Measurements from ENCODE around the gene ZNF474. TPM values are rescaled to one million over a fixed set of nuclear protein-coding genes. Genes with fewer than 3 reads are reported as not detected.

ZNF474 gene
- total RNA-seq, 2 experiments from 2014 or later, result not detected

DNA sequence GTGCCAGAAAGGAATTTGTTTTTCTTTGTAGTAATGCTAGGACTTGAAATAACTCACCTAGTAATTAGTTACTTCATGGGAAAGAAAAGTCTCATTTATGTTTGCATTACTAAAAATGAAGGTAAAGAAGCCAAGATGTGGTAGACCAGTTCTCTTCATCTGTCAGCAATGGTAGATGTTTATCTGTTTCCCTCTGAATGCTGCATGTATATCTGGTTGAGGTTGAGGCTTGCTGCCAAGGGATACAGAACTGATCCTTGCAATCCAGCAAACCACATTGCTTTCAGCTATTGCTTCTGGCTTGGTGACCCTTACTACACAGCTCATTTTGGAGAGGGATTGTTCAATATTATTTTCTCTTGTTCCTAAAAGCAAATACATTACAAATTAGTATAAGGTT lies 73.6 kb downstream of the ZNF474 start:
- Mint-ChIP-seq H3K27me3 (peaks cover 3% of the 10 kb centered on the region), H3K27ac (no peak overlapping the region), H3K36me3 (ENCODE audit: low read depth) (no peaks in the 10 kb centered on the region), H3K4me1 (ENCODE audit: low read depth) (no peaks in the 10 kb centered on the region), H3K4me3 (no peak overlapping the region), H3K9me3 (no peaks in the 10 kb centered on the region)
- intact Hi-C loops (cut with micrococcal nuclease), result no loop called here
- ChIA-PET CTCF (no interaction called here), POLR2A (no interaction called here)
- no peak for DNase-seq
- TF ChIP-seq, protein P1, sequence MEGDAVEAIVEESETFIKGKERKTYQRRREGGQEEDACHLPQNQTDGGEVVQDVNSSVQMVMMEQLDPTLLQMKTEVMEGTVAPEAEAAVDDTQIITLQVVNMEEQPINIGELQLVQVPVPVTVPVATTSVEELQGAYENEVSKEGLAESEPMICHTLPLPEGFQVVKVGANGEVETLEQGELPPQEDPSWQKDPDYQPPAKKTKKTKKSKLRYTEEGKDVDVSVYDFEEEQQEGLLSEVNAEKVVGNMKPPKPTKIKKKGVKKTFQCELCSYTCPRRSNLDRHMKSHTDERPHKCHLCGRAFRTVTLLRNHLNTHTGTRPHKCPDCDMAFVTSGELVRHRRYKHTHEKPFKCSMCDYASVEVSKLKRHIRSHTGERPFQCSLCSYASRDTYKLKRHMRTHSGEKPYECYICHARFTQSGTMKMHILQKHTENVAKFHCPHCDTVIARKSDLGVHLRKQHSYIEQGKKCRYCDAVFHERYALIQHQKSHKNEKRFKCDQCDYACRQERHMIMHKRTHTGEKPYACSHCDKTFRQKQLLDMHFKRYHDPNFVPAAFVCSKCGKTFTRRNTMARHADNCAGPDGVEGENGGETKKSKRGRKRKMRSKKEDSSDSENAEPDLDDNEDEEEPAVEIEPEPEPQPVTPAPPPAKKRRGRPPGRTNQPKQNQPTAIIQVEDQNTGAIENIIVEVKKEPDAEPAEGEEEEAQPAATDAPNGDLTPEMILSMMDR (IDR thresholded peaks at IDR 0.05), result no peak
- no peak for ATAC-seq

Other genes starting within 250 kb of the ZNF474 start
- 10 to 100 TPM; 13.0 to 13.2 TPM for gene SRFBP1, start 167.6 kb upstream of the ZNF474 start, total RNA-seq
- gene LOX, start 51.3 kb upstream of the ZNF474 start, total RNA-seq, result not detected
- not detected for gene SNCAIP, start 182.7 kb downstream of the ZNF474 start, total RNA-seq